ENCODE data around the gene GRAMD2B.

GRCh38 chr5:126444137-126444536 lies 20.9 kb downstream of the GRAMD2B start:
- TF ChIP-seq YY1 (IDR thresholded peaks at IDR 0.05; ENCODE audit: low read depth): no peak
- TF ChIP-seq CREB1 (IDR thresholded peaks at IDR 0.05; ENCODE audit: low read depth): no peak
- no peak for TF ChIP-seq EP300 (IDR thresholded peaks at IDR 0.05; ENCODE audit: borderline replicate concordance)
- no peak for TF ChIP-seq ZBTB7A (IDR thresholded peaks at IDR 0.05; ENCODE audit: low read depth)
- no peak for TF ChIP-seq REST (IDR thresholded peaks at IDR 0.05; ENCODE audit: low read depth)
- no peak for TF ChIP-seq EGR1 (IDR thresholded peaks at IDR 0.05)

Measured in Ishikawa (cell line).